Heart right ventricle (tissue), 16 donors: ENCODE results near the gene PRR19. TPM values are rescaled to one million over a fixed set of nuclear protein-coding genes. Genes with fewer than 3 reads are reported as not detected.

ENCODE experiments used
- ATAC-seq, 8 donors: fragments of 200-7000 bp; cut with Tn5 transposase; one replicate each; pipeline ENCODE4 v1.9.1; 2020; ENCODE audit warnings: mild to moderate bottlenecking in 8 of 8, moderate library complexity in 8 of 8, moderate number of reproducible peaks in 1 of 8
- DNase-seq, 2 donors: peaks; one replicate each; pipeline ENCODE4 v3.0.0-alpha.2; 2020
- H3K27ac ChIP-seq, 10 donors: fragments of 200-600 bp; sonication (generic) in 2 of 10; one replicate each; pipeline versions ENCODE4 v1.5.0 to v1.8.0; 2020 to 2022; ENCODE audit warnings: mild to moderate bottlenecking in 3 of 10
- H3K27me3 ChIP-seq, 7 donors: fragments of 200-600 bp; one replicate each; pipeline ENCODE4 v1.8.0; 2021 to 2022; ENCODE audit warnings: mild to moderate bottlenecking in 2 of 7
- H3K36me3 ChIP-seq, 9 donors: fragments of 200-600 bp; sonication (generic) in 1 of 9; one replicate each; pipeline versions ENCODE4 v1.5.0 to v1.8.0; 2020 to 2022; ENCODE audit warnings: mild to moderate bottlenecking in 2 of 9
- H3K4me1 ChIP-seq, 9 donors: fragments of 200-600 bp; sonication (generic) in 1 of 9; one replicate each; pipeline versions ENCODE4 v1.5.0 to v1.8.0; 2020 to 2022; ENCODE audit warnings: mild to moderate bottlenecking in 4 of 9
- H3K4me3 ChIP-seq, 10 donors: fragments of 200-600 bp; sonication (generic) in 2 of 10; one replicate each; pipeline versions ENCODE4 v1.5.0 to v1.8.0; 2020 to 2022; ENCODE audit warnings: mild to moderate bottlenecking in 7 of 10, moderate library complexity in 2 of 10
- H3K9me3 ChIP-seq, 11 donors: fragments of 200-600 bp in 10 of 11; sonication (generic) in 2 of 11; one replicate each; pipeline versions ENCODE4 v1.5.0 to v1.8.0; 2013 to 2022; ENCODE audit warnings: mild to moderate bottlenecking in 2 of 11, control low read depth in 1 of 11, moderate library complexity in 1 of 11
- WGBS, 2 donors: extraction: QIAGEN DNeasy Blood & Tissue Kit; methylation state at CpG; one replicate each; pipeline ENCODE4 v1.1.7; 2013; ENCODE audit warnings: inconsistent platforms in 1 of 2; 5-methylcytosine and 5-hydroxymethylcytosine counted together
- intact Hi-C, 10 donors: fragments of 100-400 bp; cut with DNase I; formaldehyde crosslinking; loops; one replicate each; pipeline versions ENCODE4 v1.11.1 to v1.14.2; 2022
- polyA plus RNA-seq, 2 donors: library from polyadenylated mRNA; stranded (reverse); fragments of 200-250 nt; gene quantifications; one replicate each; pipeline ENCODE4 v1.2.3, GENCODE V29; 2013
- total RNA-seq, 10 donors: library from RNA; stranded (reverse); fragmentation: NEBNext Ultra II Directional in 3 of 10; extraction: Animal tissue kit (Norgen Biotek cat#: 25700) in 3 of 10; gene quantifications; one replicate each; pipeline versions ENCODE4 v1.2.1 to v1.2.4, GENCODE V29; 2021 to 2023
- TF ChIP-seq, protein P1 (sequence below), 9 donors: fragments of 200-600 bp; sonication (generic) in 2 of 9; IDR thresholded peaks; one replicate each; pipeline versions ENCODE4 v1.5.0 to v1.8.0; 2021 to 2022; ENCODE audit warnings: antibody characterized with exemption in 9 of 9, mild to moderate bottlenecking in 5 of 9, moderate library complexity in 1 of 9
- donor health status: Arrhythmogenic right ventricular cardiomyopathy.
- donor health status: ischemic (EF 13 %, LVEDD 7.1; RV severe dilation, severe dysfunction).
- donor health status: healthy with polysubstance abuse.
- donor health status: DM: no; HTN: yes; CAD: no.
- donor health status: DM: no; HTN: no; CAD: no.
- donor health status: ischemic (EF 25% LVEDD 6.9; RV normal size, moderate dysfunction).
- donor health status: ischemic (EF 25% LVEDD 5.7; RV mildly dilated, moderate dysfunction).
- donor health status: healthy.
- donor health status: DM: yes; HTN: yes; CAD: no.
- donor health status: Ischemic cardiomyopathy.
- donor health status: ischemic (EF 35%, LVEDD 5.7; RV mildly dilated, moderate dysfunction).
- donor health status: nonischemic (EF 11% LVEDD 7.7; RV severe dilation, severe dysfunction).
- donor health status: DM: yes; HTN: yes; CAD: no.
- donor health status: PGD.
- donor health status: ischemic (EF 29% LVEDD 5.4; RV normal size, mild dysfunction).
- donor health status: nonischemic (EF 23%, LVEDD 6.1; RV moderate dilation, normal function).

Gene PRR19
- total and polyA plus RNA-seq, 12 donors: 0.16 to 0.21 (median 0.18) TPM; not detected in 7

DNA sequence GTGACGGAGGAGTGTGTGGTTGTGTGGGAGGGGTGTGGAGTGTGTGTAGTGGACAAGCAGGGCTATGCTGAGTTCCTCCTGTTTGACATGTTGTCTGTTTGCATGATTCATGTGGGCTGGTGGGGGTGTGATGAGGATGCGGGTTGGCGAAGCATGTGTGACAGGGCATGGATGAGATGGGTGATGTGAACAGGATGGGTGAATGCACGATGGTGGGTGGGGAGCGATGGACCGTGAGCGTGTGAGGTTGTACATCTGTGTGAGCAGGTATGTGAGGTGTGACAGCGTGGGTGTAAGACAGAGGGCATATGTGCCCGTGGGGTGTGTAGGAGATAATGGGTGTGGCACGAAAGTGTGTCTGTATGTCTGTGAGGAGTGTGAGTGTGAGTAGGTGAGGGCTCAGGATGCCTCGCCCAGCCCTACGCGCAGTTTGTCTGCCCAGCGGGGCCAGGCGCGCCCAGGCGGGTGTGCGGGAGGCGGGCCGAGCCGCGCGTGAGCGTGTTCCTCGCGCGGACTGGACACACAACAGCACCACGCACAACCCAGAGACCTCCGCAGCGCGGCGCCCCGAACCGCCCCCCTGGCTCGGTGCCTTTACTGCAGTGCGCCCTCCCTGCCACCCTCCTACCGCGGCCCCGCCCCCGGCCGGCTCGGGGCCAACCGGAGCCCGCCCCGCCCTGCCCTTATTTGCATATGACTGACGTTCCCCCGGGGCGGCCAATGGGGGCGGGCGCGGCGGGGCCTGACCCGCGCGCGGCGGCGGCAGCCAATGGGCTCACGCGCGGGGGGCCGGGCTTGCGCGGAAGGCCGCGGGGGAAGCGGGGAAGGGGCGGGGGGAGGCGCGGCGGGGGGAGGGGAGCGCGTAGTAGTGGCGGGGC is 18.5 kb upstream of the PRR19 start:
- peak; percentile 96 to 98 for DNase-seq
- intact Hi-C loops: loop anchor here in 2 of 10 donors (5.0 kb wide), 2 partner anchors 36 to 139 kb away; no protein-coding TSS in a partner anchor
- TF ChIP-seq, protein P1, sequence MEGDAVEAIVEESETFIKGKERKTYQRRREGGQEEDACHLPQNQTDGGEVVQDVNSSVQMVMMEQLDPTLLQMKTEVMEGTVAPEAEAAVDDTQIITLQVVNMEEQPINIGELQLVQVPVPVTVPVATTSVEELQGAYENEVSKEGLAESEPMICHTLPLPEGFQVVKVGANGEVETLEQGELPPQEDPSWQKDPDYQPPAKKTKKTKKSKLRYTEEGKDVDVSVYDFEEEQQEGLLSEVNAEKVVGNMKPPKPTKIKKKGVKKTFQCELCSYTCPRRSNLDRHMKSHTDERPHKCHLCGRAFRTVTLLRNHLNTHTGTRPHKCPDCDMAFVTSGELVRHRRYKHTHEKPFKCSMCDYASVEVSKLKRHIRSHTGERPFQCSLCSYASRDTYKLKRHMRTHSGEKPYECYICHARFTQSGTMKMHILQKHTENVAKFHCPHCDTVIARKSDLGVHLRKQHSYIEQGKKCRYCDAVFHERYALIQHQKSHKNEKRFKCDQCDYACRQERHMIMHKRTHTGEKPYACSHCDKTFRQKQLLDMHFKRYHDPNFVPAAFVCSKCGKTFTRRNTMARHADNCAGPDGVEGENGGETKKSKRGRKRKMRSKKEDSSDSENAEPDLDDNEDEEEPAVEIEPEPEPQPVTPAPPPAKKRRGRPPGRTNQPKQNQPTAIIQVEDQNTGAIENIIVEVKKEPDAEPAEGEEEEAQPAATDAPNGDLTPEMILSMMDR (IDR thresholded peaks at IDR 0.05): peak in 1 of 9 donors; percentile 17

DNA sequence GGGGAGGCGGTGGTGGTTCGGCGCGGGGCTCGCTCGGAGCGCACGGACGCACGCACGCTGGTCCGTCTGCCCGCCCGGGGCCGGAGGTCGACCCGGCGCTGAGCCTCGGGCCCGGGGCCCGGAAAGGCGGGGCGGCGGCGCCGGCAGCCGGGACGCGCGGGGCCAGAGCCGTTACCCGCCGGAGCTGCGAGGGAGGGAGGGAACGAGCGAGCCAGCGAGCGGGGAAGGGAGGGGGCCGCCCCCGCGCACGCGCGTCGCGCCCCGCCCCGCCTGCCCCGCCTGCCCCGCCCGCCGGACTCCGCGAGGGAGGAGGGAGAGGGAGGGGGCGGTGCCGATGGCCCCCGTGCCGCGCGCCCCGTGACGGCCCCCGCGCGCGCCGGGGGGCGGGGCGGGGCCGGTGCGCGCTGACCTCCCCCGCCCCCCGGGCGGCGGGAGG is 17.8 kb upstream of the PRR19 start:
- Histone ChIP-seq H3K27me3 (no peaks in the 10 kb centered on the region), H3K4me1 (peaks cover 27 to 67% (median 60%) of the 10 kb centered on the region in 9 donors), H3K4me3 (peak overlapping the region in 9 of 10 donors; percentile 27 to 88 (median 63)), H3K9me3 (no peaks in the 10 kb centered on the region), H3K36me3 (peaks cover 0 to 25% (median 22%) of the 10 kb centered on the region in 9 donors), H3K27ac (peak overlapping the region; percentile 91 to 99 (median 96))
- ATAC-seq: peak in 5 of 8 donors; percentile 9 to 40 (median 14)
- TF ChIP-seq, protein P1 (IDR thresholded peaks at IDR 0.05): no peak
- intact Hi-C loops: loop anchor here in 2 of 10 donors (5.0 kb wide), 2 partner anchors 37 to 138 kb away; no protein-coding TSS in a partner anchor
- 1% methylated on average over 55 of the region's 76 CpGs; no CpG with 5 or more reads in 1 of the 2 donors for WGBS, 2 donors
- peak; percentile 78 to 86 for DNase-seq

More for the DNA sequence above, 18.5 kb upstream of the PRR19 start:
- Histone ChIP-seq H3K4me1 (peaks cover 33 to 74% (median 67%) of the 10 kb centered on the region in 9 donors), H3K9me3 (no peaks in the 10 kb centered on the region), H3K27ac (peak overlapping the region; percentile 91 to 99 (median 98)), H3K36me3 (peaks cover 0 to 19% (median 15%) of the 10 kb centered on the region in 9 donors), H3K4me3 (peak overlapping the region in 9 of 10 donors; percentile 34 to 88 (median 60)), H3K27me3 (no peaks in the 10 kb centered on the region)
- 2 to 4% methylated on average over 43 to 72 of the region's 74 CpGs for WGBS, 2 donors
- peak; percentile 58 to 74 (median 68) for ATAC-seq

DNA sequence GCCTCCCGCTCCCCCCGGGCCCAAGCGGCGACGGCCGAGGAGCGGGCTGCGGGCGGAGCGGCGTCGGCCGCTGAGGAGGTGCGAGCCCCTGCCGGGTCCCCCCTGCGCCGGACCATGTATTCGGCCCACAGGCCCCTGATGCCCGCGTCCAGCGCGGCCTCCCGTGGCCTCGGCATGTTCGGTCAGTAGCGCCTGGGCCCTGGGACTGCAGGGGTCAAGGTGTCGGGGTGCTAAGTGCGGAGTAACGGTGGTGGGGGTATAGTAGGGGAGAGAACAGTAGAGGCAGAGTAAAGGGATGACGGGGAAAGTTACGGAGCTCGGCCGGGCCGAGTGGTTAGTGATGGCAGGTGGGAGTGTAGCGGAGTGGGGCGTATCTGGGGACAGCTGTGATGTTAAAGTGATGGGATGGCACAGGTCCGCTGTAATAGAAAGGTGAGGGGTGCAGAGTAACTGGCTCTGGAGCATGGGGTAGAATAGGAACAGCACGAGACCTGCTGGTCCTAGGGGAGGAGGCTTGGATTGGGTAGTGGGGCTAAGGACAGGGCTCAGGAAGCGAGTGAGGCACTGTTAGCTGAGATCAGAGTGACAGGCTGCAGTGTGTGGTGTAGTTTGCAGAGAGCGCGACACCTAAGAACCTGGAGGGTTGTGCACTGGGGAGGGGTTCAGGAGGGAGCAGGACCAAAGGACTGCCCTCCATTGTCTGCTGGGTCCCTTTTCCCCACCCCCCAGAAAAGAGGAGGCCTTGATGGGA is 17.2 kb upstream of the PRR19 start:
- TF ChIP-seq, protein P1 (IDR thresholded peaks at IDR 0.05): no peak
- intact Hi-C loops: loop anchor here in 2 of 10 donors (5.0 kb wide), 2 partner anchors 37 to 138 kb away; no protein-coding TSS in a partner anchor
- DNase-seq: peak in 1 of 2 donors; percentile 27
- no peak for ATAC-seq
- H3K9me3 ChIP-seq: no peaks in the 10 kb centered on the region
- H3K36me3 ChIP-seq: peaks cover 0 to 32% (median 29%) of the 10 kb centered on the region in 9 donors
- peaks cover 26 to 61% (median 53%) of the 10 kb centered on the region in 9 donors for H3K4me1 ChIP-seq
- WGBS, 2 donors: 2 to 4% methylated on average over 41 of the region's 41 CpGs
- H3K4me3 ChIP-seq: peak overlapping the region; percentile 9 to 88 (median 67)
- no peaks in the 10 kb centered on the region for H3K27me3 ChIP-seq
- H3K27ac ChIP-seq: peak overlapping the region; percentile 56 to 99 (median 86)
